Endothelial cell of umbilical vein (primary cell): Measurements from ENCODE around the gene TGFBR2.

ENCODE experiments used
- EZH2 ChIP-seq: IDR thresholded peaks from 2 replicates; pipeline ENCODE4 v1.6.1; 2012; ENCODE audit warnings: borderline replicate concordance, low read depth, mild to moderate bottlenecking, moderate library complexity, low read length, inconsistent platforms; ENCODE audit not compliant: severe bottlenecking
- FOS ChIP-seq: IDR thresholded peaks from 2 replicates; pipeline ENCODE4 v1.6.1; 2011; ENCODE audit warnings: mild to moderate bottlenecking, low read length, moderate library complexity, borderline replicate concordance; ENCODE audit not compliant: insufficient read depth
- GATA2 ChIP-seq: IDR thresholded peaks from 2 replicates; pipeline ENCODE4 v1.7.0; 2011; ENCODE audit warnings: low read depth, mild to moderate bottlenecking, moderate library complexity, mixed read lengths, low read length; ENCODE audit not compliant: insufficient read length, insufficient read depth
- JUN ChIP-seq: IDR thresholded peaks from 2 replicates; pipeline ENCODE4 v1.6.1; 2011; ENCODE audit warnings: borderline replicate concordance, low read depth; ENCODE audit not compliant: insufficient read length, insufficient read depth
- MYC ChIP-seq: IDR thresholded peaks from one replicate; pipeline ENCODE4 v1.6.1; 2011; ENCODE audit warnings: mild to moderate bottlenecking, low read depth, low read length
- POLR2A ChIP-seq: IDR thresholded peaks from 2 replicates; pipeline ENCODE4 v1.6.1; 2012; ENCODE audit warnings: low read depth, mild to moderate bottlenecking, control low read depth, low read length
- POLR2AphosphoS5 ChIP-seq: IDR thresholded peaks from 2 replicates; pipeline ENCODE4 v1.6.1; 2012; ENCODE audit warnings: low read depth, mild to moderate bottlenecking, control low read depth, low read length, moderate library complexity; ENCODE audit not compliant: insufficient read depth
- TF ChIP-seq, protein P1 (sequence below), 2 donors: IDR thresholded peaks; 1 replicate in 1 of 2; 2 replicates in 1 of 2; pipeline ENCODE4 v1.5.1; 2011; ENCODE audit warnings: low read length in 2 of 2, mild to moderate bottlenecking in 2 of 2, moderate library complexity in 2 of 2, control low read depth in 1 of 2, inconsistent platforms in 1 of 2, low read depth in 1 of 2; ENCODE audit not compliant: insufficient read depth in 1 of 2; ENCODE audit errors: extremely low read depth in 1 of 2
- TF ChIP-seq, protein P2 (sequence below): IDR thresholded peaks from 2 replicates; pipeline ENCODE4 v1.6.1; 2011; ENCODE audit not compliant: insufficient read depth, insufficient read length

DNA sequence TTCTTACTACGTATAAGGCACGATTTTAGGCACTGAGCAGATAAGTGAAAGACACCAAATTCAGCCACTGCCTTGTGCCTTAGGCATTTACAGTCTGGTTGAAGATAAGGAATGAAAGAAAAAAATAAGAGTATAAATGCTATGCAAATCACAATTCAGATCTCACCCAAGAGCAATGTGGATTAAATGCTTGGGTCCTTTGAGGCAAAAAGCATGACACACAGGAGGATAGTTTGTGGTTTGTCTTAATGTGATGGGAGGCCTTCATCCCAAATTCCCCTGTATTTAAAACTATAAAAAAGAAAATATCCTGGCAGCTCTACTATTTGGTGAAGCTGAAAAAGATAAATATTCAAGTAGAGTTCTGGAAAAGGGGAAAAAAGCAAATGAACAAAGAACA, 79.8 kb downstream of the TGFBR2 start:
- TF ChIP-seq, protein P1, sequence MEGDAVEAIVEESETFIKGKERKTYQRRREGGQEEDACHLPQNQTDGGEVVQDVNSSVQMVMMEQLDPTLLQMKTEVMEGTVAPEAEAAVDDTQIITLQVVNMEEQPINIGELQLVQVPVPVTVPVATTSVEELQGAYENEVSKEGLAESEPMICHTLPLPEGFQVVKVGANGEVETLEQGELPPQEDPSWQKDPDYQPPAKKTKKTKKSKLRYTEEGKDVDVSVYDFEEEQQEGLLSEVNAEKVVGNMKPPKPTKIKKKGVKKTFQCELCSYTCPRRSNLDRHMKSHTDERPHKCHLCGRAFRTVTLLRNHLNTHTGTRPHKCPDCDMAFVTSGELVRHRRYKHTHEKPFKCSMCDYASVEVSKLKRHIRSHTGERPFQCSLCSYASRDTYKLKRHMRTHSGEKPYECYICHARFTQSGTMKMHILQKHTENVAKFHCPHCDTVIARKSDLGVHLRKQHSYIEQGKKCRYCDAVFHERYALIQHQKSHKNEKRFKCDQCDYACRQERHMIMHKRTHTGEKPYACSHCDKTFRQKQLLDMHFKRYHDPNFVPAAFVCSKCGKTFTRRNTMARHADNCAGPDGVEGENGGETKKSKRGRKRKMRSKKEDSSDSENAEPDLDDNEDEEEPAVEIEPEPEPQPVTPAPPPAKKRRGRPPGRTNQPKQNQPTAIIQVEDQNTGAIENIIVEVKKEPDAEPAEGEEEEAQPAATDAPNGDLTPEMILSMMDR (IDR thresholded peaks at IDR 0.05; ENCODE audit: extremely low read depth in 1 of 2, insufficient read depth in 1 of 2, low read depth in 1 of 2, low read length in 2 of 2) = no peak
- TF ChIP-seq FOS (no peak), POLR2A (no peak), EZH2 (no peak), MYC (no peak), JUN (no peak), POLR2AphosphoS5 (no peak), GATA2 (no peak)
- TF ChIP-seq, protein P2, sequence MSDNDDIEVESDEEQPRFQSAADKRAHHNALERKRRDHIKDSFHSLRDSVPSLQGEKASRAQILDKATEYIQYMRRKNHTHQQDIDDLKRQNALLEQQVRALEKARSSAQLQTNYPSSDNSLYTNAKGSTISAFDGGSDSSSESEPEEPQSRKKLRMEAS = no peak
